ENCODE results near the gene SERGEF. TPM values are rescaled to one million over a fixed set of nuclear protein-coding genes. Genes with fewer than 3 reads are reported as not detected.

SERGEF gene
- total and polyA plus RNA-seq, 5 experiments from 2014 or later: 46.5 to 70.3 (median 61.8) TPM

DNA sequence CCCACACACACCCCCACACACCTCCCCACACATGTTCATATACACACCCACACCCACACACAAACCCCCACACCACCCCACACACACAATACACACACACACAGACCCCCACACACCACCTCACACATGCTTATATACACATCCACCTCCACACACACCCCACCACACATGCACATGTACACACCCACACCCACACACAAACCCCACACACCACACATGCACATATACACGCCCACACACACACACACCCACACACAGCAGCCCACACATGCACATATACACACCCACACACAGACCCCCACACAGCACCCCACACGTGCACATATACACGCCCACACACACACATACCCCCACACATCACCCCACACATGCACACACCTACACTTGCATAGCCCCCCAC is 249.1 kb downstream of the SERGEF start:
- POLR2A ChIA-PET: no interaction called here
- no peak for DNase-seq
- Mint-ChIP-seq H3K4me1 (no peaks in the 10 kb centered on the region), H3K27me3 (peaks cover 0 to 9% (median 2%) of the 10 kb centered on the region in 5 donors), H3K9me3 (no peaks in the 10 kb centered on the region), H3K4me3 (no peak overlapping the region), H3K36me3 (no peaks in the 10 kb centered on the region), H3K27ac (no peak overlapping the region)
- no peak for ATAC-seq

DNA sequence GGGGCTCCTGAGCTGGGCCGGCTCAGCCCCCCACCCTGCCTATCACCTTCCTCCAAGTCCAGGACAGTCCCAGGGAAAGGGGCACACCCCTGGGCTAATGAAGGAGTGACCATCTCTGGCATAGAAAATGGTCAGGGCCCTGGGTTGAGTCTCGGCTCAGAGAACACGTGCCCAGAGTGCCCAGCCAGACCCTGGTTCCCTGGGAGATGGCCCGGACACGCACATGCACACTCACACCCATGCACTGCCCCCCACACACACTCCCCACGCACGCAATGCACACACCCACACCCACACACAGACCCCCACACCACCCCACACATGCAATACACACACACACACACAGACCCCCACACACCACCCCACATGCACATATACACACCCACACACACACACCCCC is 249.6 kb downstream of the SERGEF start:
- ATAC-seq: no peak
- H3K27me3 Mint-ChIP-seq: peaks cover 0 to 9% (median 2%) of the 10 kb centered on the region in 5 donors
- no peaks in the 10 kb centered on the region for H3K4me1 Mint-ChIP-seq
- DNase-seq: no peak
- H3K36me3 Mint-ChIP-seq: no peaks in the 10 kb centered on the region
- POLR2A ChIA-PET: no interaction called here
- peaks cover 0 to 2% (median 0%) of the 10 kb centered on the region in 9 donors for H3K9me3 Mint-ChIP-seq
- no peak overlapping the region for H3K27ac Mint-ChIP-seq
- no peak overlapping the region for H3K4me3 Mint-ChIP-seq

DNA sequence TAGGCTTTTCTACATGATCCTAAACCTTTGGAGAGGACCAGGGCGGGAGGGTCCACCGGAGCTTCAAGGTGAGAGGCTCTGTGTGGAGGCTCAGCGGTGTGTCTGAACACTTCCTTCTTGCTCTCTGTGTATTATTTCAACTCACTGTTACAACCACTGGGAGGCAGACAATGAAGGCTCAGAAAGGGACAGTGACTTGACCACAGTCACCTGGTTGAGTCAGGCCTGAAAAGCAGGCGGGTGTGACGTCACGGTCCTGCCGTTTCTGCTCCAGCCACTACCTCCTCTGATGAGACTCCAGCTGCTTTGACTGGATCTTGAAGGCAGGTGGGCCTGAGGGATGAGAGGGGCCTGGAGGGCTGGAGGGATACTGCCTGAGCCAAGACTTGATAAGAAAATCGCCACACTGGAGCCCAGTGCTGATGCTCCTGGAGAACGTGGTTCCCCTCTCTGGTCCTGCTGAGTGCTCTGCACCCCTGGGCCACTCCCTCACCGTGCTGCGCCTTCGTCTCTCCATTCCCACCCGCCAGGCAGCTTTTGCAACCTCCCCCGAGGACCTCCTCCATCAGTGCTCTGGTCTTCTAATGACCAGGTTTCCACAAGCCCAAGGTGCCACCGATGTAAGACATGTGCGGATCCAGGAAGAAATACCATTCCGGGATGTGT is 250.4 kb downstream of the SERGEF start:
- ATAC-seq (no peak), DNase-seq (no peak)
- no peak overlapping the region for H3K27ac Mint-ChIP-seq
- H3K4me3 Mint-ChIP-seq: no peak overlapping the region
- no peaks in the 10 kb centered on the region for H3K4me1 Mint-ChIP-seq
- no peaks in the 10 kb centered on the region for H3K36me3 Mint-ChIP-seq
- POLR2A ChIA-PET: no interaction called here
- peaks cover 0 to 5% (median 0%) of the 10 kb centered on the region in 9 donors for H3K9me3 Mint-ChIP-seq
- H3K27me3 Mint-ChIP-seq: peaks cover 0 to 9% (median 2%) of the 10 kb centered on the region in 5 donors

DNA sequence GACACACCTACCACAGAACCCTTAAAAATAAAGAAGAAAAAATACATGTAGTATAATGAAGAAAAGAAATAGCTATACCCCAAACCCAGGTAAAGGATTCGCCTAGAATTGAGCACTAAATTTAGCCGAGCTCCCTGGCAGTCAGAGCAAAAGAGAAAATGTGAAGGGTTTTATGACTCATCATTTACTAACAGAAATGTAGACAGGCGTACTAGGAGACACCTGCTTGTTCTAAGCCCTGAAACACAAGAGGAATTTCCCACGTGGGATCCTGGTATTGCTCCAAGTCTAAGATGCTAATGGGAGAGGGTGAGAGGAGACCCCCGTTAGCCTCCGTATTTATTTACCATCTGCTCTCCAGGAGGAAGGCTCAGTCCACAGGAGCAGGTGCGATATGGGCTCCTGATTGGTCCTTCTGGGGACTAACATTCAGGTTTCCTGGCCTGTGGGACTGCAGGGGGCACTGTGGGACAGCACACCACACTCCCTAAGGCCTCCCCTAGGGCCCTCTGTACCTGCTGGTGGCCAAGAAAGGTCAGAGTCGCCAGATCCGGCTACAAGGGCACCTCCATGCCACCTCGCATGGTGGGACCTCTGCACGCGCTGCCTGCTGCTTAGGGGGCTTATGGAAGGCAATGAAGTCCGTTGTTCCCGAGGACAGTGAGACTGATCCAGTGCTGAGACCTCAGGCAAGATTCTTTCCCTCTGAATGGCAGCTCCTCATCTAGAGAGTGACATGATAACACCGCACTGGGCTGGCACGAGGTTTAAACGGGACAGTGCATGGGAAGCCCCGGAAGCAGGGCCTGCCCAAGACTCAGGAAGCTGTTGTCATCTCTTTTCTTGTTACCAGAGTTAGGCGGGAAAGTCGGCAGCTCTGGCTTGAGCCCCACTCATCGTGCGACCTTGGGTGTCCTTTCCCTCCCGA is 252.5 kb downstream of the SERGEF start:
- H3K4me1 Mint-ChIP-seq: no peaks in the 10 kb centered on the region
- no peak for ATAC-seq
- H3K36me3 Mint-ChIP-seq: no peaks in the 10 kb centered on the region
- POLR2A ChIA-PET: no interaction called here
- no peak overlapping the region for H3K4me3 Mint-ChIP-seq
- peaks cover 0 to 22% (median 4%) of the 10 kb centered on the region in 5 donors for H3K27me3 Mint-ChIP-seq
- peaks cover 0 to 5% (median 0%) of the 10 kb centered on the region in 9 donors for H3K9me3 Mint-ChIP-seq
- no peak for DNase-seq
- no peak overlapping the region for H3K27ac Mint-ChIP-seq

DNA sequence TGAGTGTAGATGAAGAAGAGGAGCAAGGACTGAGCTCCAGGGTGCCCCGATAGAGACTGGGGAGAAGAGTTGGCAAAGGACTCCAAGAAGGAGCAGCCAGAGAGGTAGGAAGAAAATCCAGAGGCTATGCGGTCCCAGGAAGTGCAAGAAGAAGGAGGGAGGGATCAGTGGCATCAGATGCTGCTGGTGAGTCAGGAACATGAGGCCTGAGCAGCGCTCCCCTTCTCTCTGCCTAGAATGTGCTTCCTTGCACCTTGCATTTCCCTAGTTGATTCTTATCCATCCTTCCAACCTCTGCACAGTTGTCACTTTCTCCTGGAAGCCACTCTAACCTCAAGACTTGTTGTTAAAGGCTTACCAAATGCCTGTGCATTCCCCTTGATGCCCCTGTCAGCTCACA is 257.0 kb downstream of the SERGEF start:
- Mint-ChIP-seq H3K4me3 (no peak overlapping the region), H3K27me3 (peaks cover 6 to 34% (median 7%) of the 10 kb centered on the region in 5 donors), H3K4me1 (peaks cover 0 to 2% (median 0%) of the 10 kb centered on the region in 4 donors), H3K36me3 (no peaks in the 10 kb centered on the region), H3K9me3 (peaks cover 0 to 5% (median 0%) of the 10 kb centered on the region in 9 donors), H3K27ac (no peak overlapping the region)
- DNase-seq (no peak), ATAC-seq (no peak)
- POLR2A ChIA-PET: no interaction called here

DNA sequence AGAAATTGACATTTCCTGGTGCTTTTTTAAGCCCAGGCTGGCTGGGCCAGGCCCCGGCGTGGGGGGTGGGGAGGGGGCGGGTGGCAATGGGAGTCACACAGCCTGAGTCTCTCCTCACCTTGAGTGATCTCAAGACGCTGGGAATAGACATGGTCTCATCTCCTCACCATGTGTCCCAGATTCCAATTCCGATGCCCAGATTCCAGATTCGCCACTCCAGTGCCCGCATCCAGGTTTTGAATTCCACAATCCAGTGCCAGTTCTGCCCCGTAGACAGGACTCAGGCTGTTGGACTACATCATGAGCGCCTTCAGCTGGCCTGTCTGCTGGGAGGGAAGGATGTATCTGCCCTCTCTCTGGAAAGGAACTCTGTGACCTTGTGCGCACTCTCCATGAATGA is 259.2 kb downstream of the SERGEF start:
- ATAC-seq (no peak), DNase-seq (peak in 1 of 10 donors; percentile 10)
- no peak overlapping the region for H3K27ac Mint-ChIP-seq
- POLR2A ChIA-PET: no interaction called here
- no peak overlapping the region for H3K4me3 Mint-ChIP-seq
- peaks cover 6 to 35% (median 7%) of the 10 kb centered on the region in 5 donors for H3K27me3 Mint-ChIP-seq
- H3K4me1 Mint-ChIP-seq: peaks cover 0 to 2% (median 0%) of the 10 kb centered on the region in 4 donors
- H3K9me3 Mint-ChIP-seq: peaks cover 0 to 5% (median 0%) of the 10 kb centered on the region in 9 donors
- no peaks in the 10 kb centered on the region for H3K36me3 Mint-ChIP-seq

DNA sequence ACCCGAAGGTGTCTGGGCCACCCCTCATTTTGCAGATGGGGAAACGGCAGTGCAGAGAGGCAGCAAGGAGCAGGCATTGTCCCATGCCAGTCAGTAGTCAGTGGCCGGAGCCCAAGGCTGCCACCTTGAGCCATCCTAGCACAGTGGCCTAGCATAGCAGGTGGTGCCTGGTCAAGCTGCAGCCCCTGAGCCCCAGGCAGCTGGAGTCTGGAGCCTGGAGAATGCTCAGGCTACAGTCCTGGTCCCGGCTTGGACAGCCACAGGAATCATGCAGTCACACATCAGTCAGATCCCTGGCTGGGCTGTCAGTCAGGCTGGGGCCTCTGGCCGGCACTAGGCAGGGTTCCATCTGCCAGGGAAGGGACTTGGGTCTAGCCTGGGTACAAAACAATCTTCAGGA is 259.7 kb downstream of the SERGEF start:
- no peak overlapping the region for H3K27ac Mint-ChIP-seq
- DNase-seq: peak in 1 of 10 donors; percentile 44
- peaks cover 0 to 1% (median 0%) of the 10 kb centered on the region in 9 donors for H3K9me3 Mint-ChIP-seq
- H3K4me3 Mint-ChIP-seq: no peak overlapping the region
- ATAC-seq: no peak
- peaks cover 0 to 2% (median 0%) of the 10 kb centered on the region in 4 donors for H3K4me1 Mint-ChIP-seq
- no peaks in the 10 kb centered on the region for H3K36me3 Mint-ChIP-seq
- POLR2A ChIA-PET: no interaction called here
- H3K27me3 Mint-ChIP-seq: peaks cover 7 to 35% (median 7%) of the 10 kb centered on the region in 5 donors

DNA sequence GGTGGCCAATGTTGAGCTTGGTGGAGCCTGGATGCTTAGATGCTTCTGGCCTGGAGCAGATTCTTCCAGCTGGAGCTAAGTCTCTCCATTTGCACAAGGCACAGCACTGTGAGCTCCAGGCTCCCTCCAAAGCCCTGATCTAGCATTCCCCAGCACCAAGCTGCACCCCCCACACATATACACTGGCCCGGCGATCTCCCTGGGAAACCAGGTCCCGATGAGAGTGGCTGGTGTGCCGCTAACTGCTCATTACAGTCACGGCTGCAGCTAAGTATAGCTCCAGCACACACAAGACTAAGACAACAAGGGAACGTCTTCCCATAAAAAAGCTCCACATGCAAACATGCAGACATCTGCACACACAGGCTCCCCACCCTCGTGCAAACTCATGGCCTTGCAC is 260.7 kb downstream of the SERGEF start:
- peaks cover 0 to 2% (median 0%) of the 10 kb centered on the region in 4 donors for H3K4me1 Mint-ChIP-seq
- H3K27me3 Mint-ChIP-seq: peaks cover 7 to 40% (median 13%) of the 10 kb centered on the region in 5 donors
- ATAC-seq (no peak), DNase-seq (peak in 1 of 10 donors; percentile 28)
- POLR2A ChIA-PET: no interaction called here
- no peak overlapping the region for H3K4me3 Mint-ChIP-seq
- no peak overlapping the region for H3K27ac Mint-ChIP-seq
- no peaks in the 10 kb centered on the region for H3K36me3 Mint-ChIP-seq
- no peaks in the 10 kb centered on the region for H3K9me3 Mint-ChIP-seq

DNA sequence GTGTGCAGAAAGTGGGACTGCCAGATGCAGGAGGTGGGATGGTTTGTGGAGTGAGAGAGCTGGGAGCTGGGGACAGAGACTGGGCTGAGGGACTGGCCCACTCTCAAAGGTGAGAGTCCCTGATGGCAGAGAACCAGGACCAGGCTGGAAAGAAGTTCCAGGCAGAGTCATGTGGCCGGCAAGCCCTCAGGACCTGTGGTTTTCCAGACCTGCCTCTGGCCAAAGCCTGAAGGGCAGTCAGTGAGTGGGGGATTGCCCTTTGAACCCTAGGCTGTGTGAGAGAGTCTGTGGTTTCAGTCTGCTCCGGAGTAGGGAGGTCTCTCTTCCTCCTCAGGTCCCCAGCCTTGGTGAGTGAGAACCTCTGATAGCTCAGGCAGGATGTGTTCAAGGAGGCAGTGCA is 261.3 kb downstream of the SERGEF start:
- H3K36me3 Mint-ChIP-seq: no peaks in the 10 kb centered on the region
- H3K27me3 Mint-ChIP-seq: peaks cover 7 to 43% (median 18%) of the 10 kb centered on the region in 5 donors
- ATAC-seq (no peak), DNase-seq (peak in 1 of 10 donors; percentile 16)
- no peak overlapping the region for H3K27ac Mint-ChIP-seq
- H3K4me1 Mint-ChIP-seq: peaks cover 0 to 2% (median 0%) of the 10 kb centered on the region in 4 donors
- H3K4me3 Mint-ChIP-seq: no peak overlapping the region
- no peaks in the 10 kb centered on the region for H3K9me3 Mint-ChIP-seq
- POLR2A ChIA-PET: no interaction called here

DNA sequence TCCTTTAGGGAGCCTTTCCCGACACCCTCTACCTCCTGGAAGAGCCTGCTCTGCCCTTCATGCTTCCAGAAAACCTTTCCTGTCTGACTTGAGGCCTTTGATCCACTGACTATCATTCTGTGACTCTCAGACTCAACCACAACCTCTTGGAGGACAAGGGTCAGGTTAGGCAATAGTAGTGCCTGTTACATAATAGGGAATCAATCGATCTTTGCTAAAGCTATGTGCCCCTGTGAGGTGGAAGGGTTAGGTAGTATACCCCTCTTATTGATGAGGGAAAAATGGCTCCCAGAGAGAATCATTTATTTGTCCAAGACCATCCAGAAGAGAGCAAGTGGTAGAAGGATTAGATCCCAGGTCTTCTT is 262.1 kb downstream of the SERGEF start:
- Mint-ChIP-seq H3K4me1 (peaks cover 0 to 2% (median 0%) of the 10 kb centered on the region in 4 donors), H3K9me3 (no peaks in the 10 kb centered on the region), H3K27me3 (peaks cover 6 to 51% (median 22%) of the 10 kb centered on the region in 5 donors), H3K4me3 (no peak overlapping the region), H3K36me3 (no peaks in the 10 kb centered on the region), H3K27ac (no peak overlapping the region)
- ATAC-seq: no peak
- peak in 1 of 10 donors; percentile 30 for DNase-seq
- POLR2A ChIA-PET: no interaction called here

DNA sequence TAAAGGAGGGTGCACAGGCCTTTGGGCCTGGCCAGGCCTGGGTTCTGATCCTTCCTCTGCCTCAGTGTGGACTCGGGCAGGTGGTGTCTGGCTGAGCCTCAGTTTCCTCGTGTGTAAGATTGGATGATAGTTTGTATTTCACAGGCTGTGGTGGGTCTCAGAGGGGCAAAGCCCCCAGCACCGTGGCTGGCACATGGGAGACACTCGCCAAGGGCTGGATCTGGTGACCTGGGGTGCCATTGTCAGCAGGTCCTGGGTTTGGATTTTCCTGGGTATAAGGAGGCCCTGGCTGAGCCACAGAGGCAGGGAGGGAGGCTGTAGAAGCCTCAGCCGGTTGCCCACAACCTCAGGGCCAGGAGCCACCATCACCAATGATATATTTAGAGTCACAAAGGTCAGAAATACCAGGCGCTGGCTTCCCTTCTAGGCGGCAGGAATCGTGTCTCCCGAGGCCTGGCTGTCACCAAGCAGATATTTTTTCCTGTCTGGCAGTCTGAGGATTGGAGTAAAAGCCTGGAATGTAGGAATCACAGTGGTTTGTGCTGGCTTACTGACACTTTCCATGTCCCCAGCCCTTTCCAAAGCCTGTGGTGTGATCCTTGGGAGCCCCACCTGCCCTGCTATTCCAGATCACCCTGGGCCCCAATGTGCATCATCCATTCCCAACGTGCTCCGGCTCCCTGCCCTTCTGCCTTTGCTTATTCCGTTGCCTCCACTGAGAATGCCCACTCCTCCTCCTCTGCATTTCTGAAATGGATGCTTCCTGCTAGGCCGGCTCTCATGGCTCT is 262.6 kb downstream of the SERGEF start:
- no peak overlapping the region for H3K27ac Mint-ChIP-seq
- no peak overlapping the region for H3K4me3 Mint-ChIP-seq
- H3K27me3 Mint-ChIP-seq: peaks cover 4 to 51% (median 25%) of the 10 kb centered on the region in 5 donors
- H3K36me3 Mint-ChIP-seq: no peaks in the 10 kb centered on the region
- DNase-seq (peak in 1 of 10 donors; percentile 55), ATAC-seq (no peak)
- peaks cover 0 to 2% (median 0%) of the 10 kb centered on the region in 4 donors for H3K4me1 Mint-ChIP-seq
- no peaks in the 10 kb centered on the region for H3K9me3 Mint-ChIP-seq
- POLR2A ChIA-PET: no interaction called here

DNA sequence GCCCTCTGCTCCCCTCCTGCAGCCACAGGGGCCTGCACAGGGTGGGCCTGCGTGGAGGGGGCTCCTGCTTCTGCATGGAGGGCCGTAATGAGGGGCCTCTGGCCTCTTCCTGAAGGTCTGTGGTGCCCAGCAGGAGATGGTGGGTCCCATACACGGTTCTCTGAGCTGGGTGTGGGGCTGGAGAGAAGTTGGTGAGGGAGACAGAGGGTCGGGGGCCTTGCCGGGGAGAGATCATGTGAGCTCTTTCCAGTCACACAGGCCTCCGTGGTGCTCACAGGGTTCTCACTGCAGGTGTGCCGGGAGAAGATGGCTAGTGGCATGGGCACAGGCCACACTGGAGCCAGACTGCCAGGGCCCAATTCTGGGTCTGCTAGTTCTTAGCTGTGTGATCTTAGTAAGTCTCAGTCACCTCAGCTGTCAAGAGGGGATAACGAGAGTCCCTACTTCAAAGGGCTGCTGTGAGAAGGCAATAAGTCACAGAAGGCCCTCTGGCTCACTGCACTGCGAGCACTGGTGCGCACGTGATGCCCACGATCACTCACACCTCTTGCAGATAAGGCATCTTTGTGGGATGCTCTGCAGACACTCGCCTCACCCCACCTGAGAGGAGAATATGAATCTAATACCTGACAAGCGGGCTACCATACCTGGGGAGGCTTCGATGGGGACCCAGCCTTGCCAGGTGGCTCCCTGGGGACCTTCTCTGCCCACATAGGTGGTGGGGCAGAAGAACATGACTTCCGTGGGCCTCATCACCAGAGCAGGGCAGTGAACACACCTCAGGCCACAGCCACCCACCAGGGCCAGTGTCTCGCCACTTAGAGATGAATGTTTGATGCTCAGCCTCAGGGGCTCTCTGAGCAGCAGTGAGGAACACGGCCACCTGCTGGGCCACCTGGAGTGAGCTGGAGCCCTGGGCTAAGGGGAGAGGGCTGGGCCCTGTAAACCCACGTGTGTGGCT is 263.8 kb downstream of the SERGEF start:
- peak in 1 of 10 donors; percentile 57 for DNase-seq
- Mint-ChIP-seq H3K9me3 (no peaks in the 10 kb centered on the region), H3K4me1 (no peaks in the 10 kb centered on the region), H3K4me3 (no peak overlapping the region), H3K27me3 (peaks cover 0 to 47% (median 27%) of the 10 kb centered on the region in 5 donors), H3K27ac (no peak overlapping the region), H3K36me3 (no peaks in the 10 kb centered on the region)
- ATAC-seq: no peak
- POLR2A ChIA-PET: no interaction called here
